Measurements from ENCODE around the gene ZNF516. TPM values are rescaled to one million over a fixed set of nuclear protein-coding genes. Genes with fewer than 3 reads are reported as not detected.

ZNF516 gene
- total and polyA plus RNA-seq, 2 of the 13 experiments (the other 11 are each of a cell fraction or from before 2014, with no cell fraction given), result 16.6 to 18.7 TPM

DNA sequence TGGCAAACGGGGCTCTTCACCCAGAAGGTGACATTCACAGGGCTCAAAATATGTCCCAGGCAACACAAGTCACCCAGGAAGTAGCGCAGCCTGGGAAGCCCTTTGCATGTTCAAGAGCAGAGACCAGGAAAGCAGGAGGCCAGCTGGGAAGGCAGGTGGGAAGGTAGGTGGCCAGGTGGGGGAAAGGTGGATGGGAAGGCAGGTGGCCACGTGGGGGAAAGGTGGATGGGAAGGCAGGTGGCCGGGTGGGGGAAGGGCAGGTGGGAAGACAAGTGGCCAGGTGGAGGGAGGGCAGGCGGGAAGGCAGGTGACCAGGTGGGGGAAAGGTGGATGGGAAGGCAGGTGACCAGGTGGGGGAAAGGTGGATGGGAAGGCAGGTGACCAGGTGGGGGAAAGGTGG lies 102.7 kb downstream of the ZNF516 start:
- FAIRE-seq (no peak), ATAC-seq (no peak), DNase-seq (ENCODE audit: low spot score) (no peak)
- in situ Hi-C loops (cut with HindIII; ENCODE audit: extremely low pct_ligation_motif_present, low pct_unique_long_range_greater_than_20kb) (no loop called here), intact Hi-C loops (cut with micrococcal nuclease; ENCODE audit: unreplicated experiment) (no loop called here)
- H3K9me3 ChIP-seq (ENCODE audit: low read length), result no peaks in the 10 kb centered on the region
- no peak overlapping the region for H3K9ac ChIP-seq (ENCODE audit: insufficient read depth, low read depth, low read length)
- peaks cover 68% of the 10 kb centered on the region for H3K79me2 ChIP-seq (ENCODE audit: insufficient read depth, low read length)
- ChIA-PET POLR2A (no interaction called here), CTCF (ENCODE audit: low intra/inter-chr PET ratio, low total read pairs) (no interaction called here)
- TF ChIP-seq CCDC6 (CRISPR knock-in tag; IDR thresholded peaks at IDR 0.05), result no peak
- TF ChIP-seq KLF9 (CRISPR knock-in tag; IDR thresholded peaks at IDR 0.05; ENCODE audit: low read depth), result no peak
- no peak for TF ChIP-seq TSC22D2 (CRISPR knock-in tag; IDR thresholded peaks at IDR 0.05; ENCODE audit: borderline replicate concordance)
- no peak for TF ChIP-seq ZNF780A (CRISPR knock-in tag; IDR thresholded peaks at IDR 0.05)
- TF ChIP-seq, protein P1, sequence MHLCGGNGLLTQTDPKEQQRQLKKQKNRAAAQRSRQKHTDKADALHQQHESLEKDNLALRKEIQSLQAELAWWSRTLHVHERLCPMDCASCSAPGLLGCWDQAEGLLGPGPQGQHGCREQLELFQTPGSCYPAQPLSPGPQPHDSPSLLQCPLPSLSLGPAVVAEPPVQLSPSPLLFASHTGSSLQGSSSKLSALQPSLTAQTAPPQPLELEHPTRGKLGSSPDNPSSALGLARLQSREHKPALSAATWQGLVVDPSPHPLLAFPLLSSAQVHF (CRISPR knock-in tag; IDR thresholded peaks at IDR 0.05), result no peak
- no peak for TF ChIP-seq MLLT10 (CRISPR knock-in tag; IDR thresholded peaks at IDR 0.05)
- no peak for TF ChIP-seq ZFY (CRISPR knock-in tag; IDR thresholded peaks at IDR 0.05)
- TF ChIP-seq ZNF703 (CRISPR knock-in tag; IDR thresholded peaks at IDR 0.05; ENCODE audit: borderline replicate concordance), result no peak
- TF ChIP-seq ZNF256 (CRISPR knock-in tag; conservative IDR thresholded peaks at IDR 0.05), result no peak
- TF ChIP-seq, protein P2, sequence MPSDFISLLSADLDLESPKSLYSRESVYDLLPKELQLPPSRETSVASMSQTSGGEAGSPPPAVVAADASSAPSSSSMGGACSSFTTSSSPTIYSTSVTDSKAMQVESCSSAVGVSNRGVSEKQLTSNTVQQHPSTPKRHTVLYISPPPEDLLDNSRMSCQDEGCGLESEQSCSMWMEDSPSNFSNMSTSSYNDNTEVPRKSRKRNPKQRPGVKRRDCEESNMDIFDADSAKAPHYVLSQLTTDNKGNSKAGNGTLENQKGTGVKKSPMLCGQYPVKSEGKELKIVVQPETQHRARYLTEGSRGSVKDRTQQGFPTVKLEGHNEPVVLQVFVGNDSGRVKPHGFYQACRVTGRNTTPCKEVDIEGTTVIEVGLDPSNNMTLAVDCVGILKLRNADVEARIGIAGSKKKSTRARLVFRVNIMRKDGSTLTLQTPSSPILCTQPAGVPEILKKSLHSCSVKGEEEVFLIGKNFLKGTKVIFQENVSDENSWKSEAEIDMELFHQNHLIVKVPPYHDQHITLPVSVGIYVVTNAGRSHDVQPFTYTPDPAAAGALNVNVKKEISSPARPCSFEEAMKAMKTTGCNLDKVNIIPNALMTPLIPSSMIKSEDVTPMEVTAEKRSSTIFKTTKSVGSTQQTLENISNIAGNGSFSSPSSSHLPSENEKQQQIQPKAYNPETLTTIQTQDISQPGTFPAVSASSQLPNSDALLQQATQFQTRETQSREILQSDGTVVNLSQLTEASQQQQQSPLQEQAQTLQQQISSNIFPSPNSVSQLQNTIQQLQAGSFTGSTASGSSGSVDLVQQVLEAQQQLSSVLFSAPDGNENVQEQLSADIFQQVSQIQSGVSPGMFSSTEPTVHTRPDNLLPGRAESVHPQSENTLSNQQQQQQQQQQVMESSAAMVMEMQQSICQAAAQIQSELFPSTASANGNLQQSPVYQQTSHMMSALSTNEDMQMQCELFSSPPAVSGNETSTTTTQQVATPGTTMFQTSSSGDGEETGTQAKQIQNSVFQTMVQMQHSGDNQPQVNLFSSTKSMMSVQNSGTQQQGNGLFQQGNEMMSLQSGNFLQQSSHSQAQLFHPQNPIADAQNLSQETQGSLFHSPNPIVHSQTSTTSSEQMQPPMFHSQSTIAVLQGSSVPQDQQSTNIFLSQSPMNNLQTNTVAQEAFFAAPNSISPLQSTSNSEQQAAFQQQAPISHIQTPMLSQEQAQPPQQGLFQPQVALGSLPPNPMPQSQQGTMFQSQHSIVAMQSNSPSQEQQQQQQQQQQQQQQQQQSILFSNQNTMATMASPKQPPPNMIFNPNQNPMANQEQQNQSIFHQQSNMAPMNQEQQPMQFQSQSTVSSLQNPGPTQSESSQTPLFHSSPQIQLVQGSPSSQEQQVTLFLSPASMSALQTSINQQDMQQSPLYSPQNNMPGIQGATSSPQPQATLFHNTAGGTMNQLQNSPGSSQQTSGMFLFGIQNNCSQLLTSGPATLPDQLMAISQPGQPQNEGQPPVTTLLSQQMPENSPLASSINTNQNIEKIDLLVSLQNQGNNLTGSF (CRISPR knock-in tag; IDR thresholded peaks at IDR 0.05), result no peak
- TF ChIP-seq PPARG (CRISPR knock-in tag; conservative IDR thresholded peaks at IDR 0.05), result no peak
- no peak for TF ChIP-seq SMAD9 (CRISPR knock-in tag; IDR thresholded peaks at IDR 0.05)
- TF ChIP-seq, protein P3, sequence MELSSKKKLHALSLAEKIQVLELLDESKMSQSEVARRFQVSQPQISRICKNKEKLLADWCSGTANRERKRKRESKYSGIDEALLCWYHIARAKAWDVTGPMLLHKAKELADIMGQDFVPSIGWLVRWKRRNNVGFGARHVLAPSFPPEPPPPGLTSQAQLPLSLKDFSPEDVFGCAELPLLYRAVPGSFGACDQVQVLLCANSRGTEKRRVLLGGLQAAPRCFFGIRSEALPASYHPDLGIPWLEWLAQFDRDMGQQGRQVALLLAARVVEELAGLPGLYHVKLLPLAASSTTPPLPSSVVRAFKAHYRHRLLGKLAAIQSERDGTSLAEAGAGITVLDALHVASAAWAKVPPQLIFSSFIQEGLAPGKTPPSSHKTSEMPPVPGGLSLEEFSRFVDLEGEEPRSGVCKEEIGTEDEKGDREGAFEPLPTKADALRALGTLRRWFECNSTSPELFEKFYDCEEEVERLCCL (CRISPR knock-in tag; IDR thresholded peaks at IDR 0.05; ENCODE audit: borderline replicate concordance), result no peak
- TF ChIP-seq ZFP1 (CRISPR knock-in tag; IDR thresholded peaks at IDR 0.05), result no peak
- no peak for TF ChIP-seq PAF1 (CRISPR knock-in tag; IDR thresholded peaks at IDR 0.05)
- no peak for TF ChIP-seq ZNF451 (CRISPR knock-in tag; IDR thresholded peaks at IDR 0.05)
- TF ChIP-seq TBP (CRISPR knock-in tag; IDR thresholded peaks at IDR 0.05), result no peak
- TF ChIP-seq MATR3 (CRISPR knock-in tag; IDR thresholded peaks at IDR 0.05), result no peak
- no peak for TF ChIP-seq ARNT (IDR thresholded peaks at IDR 0.05)
- no peak for TF ChIP-seq KLF6 (CRISPR knock-in tag; IDR thresholded peaks at IDR 0.05)
- H2AFZ ChIP-seq (ENCODE audit: low read length), result no peak overlapping the region
- BruUV-seq (replicated peaks), result no TSS peak
- H3K4me2 ChIP-seq (ENCODE audit: low read depth, low read length), result no peak overlapping the region
- peaks cover 60% of the 10 kb centered on the region for H4K20me1 ChIP-seq (ENCODE audit: insufficient read depth, low read length)
- peaks cover 4 to 20% of the 10 kb centered on the region in 2 experiments; a peak in 4 of 5 replicates for H3K36me3 ChIP-seq (replicated peaks in 1 of 2; ENCODE audit: control insufficient read depth in 1 of 2, insufficient read depth in 2 of 2, low read length in 2 of 2)
- H3K4me1 ChIP-seq (ENCODE audit: insufficient read depth, low read length), result no peaks in the 10 kb centered on the region
- WGBS (ENCODE audit: low lambda C conversion rate), result 93% methylated on average over 5 of the region's 5 CpGs
- H3K4me3 ChIP-seq (replicated peaks in 1 of 3; ENCODE audit: insufficient read depth in 1 of 3, low read depth in 2 of 3, low read length in 3 of 3), result no peak overlapping the region
- H3K27me3 ChIP-seq (ENCODE audit: control insufficient read depth in 1 of 2, insufficient read depth in 2 of 2, low read length in 2 of 2), result no peaks in the 10 kb centered on the region
- no peak overlapping the region for H3K27ac ChIP-seq (ENCODE audit: extremely low read length, insufficient read depth, low read length)
